Activated gamma-delta T cell (primary cell): ENCODE results near the gene LRP1B.

Experiments used
- DNase-seq: peaks from one replicate; lab custom pipeline; 2025; lab: John Stamatoyannopoulos, UW

LRP1B gene

GRCh38 chr2:141957827-141958450 lies 172.9 kb downstream of the LRP1B start:
- no peak for DNase-seq

GRCh38 chr2:141957321-141957720 lies 173.5 kb downstream of the LRP1B start:
- DNase-seq: no peak

DNA sequence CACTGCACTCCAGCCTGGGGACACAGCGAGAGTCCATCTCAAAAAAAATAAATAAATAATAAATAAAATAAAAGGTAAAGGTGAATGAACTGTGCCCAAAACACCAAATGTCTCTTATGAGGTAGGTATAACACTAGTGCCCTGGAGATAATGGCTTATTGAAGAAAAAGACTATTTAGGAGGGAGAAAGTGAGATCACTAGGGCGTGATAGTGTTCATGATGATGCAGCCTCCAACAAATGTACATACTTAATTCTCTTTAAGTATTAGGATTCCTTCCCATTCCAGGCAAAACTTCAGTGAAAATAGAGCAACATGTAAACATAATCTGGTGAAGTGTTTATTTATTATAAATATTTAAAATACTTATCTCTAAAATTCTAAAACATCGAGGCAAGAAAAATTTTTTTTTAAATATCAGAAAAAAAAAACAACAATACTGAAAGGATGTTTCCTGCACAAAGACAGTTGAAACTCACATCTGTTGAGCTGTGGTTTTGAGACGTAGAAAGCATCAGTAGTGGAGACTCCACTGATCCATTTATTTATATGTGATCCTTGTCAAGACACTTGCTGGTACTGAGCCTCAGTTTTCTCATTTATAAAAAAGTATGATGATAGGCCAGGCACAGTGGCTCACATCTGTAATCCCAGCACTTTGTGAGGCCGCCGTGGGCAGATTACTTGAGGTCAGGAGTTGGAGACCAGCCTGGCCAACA lies 183.3 kb downstream of the LRP1B start:
- DNase-seq: no peak

- no peak for DNase-seq
Measured at GRCh38 chr2:141946016-141946415, 184.8 kb downstream of the LRP1B start.

DNA sequence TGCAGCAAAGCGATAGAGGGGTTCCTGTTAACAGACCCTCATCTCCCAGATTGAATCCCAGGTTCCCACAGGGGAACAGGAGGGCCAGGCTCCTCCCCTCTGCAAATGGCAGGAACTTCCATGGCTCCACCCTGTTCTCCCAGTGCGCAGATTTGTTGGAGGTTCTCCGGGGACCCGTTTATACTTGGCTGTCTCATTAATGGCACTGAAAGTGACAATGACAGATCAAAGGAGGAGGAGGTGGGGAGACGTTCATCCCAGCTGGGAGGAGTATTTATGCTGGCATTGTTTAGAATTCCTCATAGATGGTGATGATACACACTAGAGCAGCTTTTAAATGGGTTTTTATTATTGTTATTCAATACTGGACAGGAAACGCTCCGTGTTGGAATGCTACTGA lies 186.9 kb downstream of the LRP1B start:
- DNase-seq: no peak

DNA sequence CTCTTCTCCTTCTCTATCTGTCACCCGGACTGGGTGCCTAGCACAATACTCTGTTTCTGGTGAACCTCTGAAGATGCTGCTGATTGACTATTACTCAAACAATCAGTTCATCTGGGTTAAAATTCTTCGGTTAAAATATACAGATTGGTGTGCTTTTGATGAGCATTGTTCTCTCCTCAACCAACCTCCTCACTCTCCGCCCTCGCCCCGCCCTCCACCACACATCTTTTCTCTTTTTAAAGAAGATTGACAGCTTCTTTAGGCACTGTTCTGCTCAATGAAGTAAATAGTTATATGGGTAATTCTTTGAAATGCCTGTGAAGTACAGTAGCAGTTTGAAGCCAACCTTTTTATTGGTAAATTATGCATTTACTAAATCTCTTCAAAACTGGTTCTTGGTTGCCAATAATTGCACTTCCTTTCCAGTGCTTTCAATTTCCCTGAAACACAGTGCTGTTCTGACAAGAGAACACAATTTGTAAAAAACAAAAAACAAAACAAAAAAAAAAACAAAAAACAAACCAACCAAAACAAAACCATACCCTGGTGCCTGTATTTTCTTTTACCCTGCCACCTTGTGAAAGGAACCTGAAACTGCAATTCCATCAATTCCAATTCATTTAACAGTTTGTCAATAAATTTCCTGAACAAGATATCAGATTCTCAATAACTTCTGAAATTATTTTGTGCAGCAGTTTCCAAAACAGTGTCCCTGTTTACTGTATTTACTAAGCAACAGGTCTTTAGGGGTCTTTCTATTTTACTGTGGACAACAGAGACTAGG lies 188.6 kb downstream of the LRP1B start:
- no peak for DNase-seq

GRCh38 chr2:141941210-141941714 lies 189.6 kb downstream of the LRP1B start:
- no peak for DNase-seq

GRCh38 chr2:141940709-141941108 lies 190.1 kb downstream of the LRP1B start:
- DNase-seq: no peak

GRCh38 chr2:141933226-141933625 lies 197.6 kb downstream of the LRP1B start:
- no peak for DNase-seq

DNA sequence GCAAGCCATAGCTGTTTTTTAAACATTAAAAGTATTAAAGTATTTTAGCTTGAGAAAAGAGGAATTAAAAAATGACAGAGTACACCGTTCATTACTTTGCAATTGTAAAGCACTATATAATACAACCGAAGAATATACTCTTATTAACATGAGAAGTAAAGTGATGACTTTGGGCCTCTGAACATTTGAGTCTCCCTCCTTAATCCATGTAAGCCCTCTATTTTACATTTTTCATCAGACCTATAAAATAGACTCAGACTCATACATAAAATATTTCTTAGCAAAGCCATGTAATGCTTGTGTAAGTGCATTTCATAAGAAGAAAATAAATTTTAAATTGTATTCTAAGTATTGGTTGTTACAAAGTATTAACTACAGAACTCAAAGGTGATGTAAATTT lies 198.6 kb downstream of the LRP1B start:
- DNase-seq: no peak

DNA sequence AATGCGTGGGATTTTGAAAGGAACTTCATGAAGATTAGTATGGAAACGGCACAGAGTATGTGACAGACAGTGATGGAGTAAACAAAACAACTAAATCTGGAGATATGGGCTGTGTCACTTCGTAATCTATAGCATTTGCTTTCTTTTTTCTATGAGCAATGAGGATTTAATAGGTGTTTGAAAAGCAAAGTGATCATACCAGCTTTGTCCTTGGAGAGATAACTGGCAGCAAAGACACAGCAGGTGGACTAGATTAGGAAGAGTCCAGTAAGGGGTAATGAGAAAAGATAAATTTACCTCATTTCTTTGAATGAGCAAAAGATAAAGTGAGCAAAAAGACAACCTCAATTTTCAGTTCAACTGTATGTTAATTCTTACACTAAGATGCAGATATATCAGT lies 199.0 kb downstream of the LRP1B start:
- DNase-seq: no peak

DNA sequence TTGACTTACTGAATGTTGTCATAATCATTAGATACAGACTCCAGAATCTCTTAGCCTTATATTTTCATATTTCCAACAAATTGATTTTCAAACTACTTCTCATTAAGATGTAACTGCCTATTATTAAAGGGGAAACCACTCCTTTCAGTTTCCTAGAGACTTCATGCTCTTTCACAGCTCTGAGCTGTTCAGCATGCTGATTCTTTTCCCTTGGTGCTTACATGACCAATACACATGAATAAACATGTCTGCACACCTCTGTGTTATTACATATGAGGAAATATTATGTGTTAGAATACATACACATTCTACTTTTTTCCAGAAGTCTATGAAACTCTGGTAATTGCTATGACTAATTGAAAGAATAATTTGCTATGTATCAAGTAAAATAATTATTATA lies 200.0 kb downstream of the LRP1B start:
- DNase-seq: no peak

DNA sequence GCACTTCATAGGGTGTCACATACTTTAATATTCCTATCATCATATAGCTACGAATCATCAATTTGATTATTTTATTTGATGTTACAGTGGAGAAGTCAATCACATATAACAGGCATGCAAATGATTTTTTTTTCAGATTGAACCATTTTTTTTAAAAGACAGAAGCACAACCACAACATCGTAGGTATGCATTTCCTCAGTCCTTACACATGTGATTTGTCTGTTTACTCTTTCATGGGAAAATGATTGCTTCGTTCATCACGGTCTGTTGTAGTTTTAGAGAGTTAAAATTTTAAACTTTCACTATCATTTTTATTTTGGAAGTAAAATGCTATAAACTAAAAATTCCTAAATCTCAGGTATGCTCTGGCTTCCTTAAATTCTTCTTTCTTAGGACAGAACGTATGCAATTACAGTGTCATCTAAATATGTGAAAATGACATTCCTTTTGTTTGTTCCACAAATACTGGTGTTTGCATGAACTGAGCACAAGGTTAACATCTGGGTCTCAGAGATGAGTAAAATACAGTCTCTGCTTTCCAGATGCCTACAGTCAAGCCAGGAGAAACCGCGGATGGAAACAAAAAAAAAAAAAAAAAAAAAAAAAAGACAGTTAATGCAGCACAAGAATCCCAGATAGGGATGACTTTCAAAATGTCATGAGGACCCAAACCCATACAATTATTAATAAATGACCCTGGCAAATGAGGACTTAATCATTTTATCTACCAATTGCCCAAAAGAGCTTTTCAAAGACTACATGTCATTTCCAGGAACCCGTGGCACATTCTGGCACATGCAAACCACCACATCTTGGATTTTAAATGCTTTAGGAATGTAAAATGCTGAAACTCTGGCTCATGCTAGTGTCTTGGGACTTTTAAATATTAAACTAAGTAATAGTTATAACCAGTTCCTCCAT lies 201.2 kb downstream of the LRP1B start:
- no peak for DNase-seq

DNA sequence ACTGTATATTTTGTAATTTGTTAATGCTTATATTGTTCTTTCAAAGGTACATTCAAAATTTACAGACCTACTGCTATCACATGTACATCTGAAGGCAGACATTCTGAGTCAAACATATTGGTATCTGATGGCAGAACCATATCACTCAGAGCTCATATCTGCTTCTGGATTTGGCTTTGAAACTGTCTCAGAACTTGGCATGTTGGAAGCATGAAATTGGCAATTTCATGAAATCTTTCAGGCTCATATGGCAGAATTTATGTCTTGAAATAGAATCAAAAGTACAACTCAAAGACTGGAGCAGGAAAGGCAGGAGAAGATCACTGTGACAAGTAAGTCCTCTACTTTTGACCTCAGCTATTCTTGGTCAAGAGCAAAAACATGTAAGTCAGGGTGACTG lies 202.3 kb downstream of the LRP1B start:
- no peak for DNase-seq

- DNase-seq: no peak
Measured at GRCh38 chr2:141927536-141927935, 203.3 kb downstream of the LRP1B start.

GRCh38 chr2:141925511-141925910 lies 205.3 kb downstream of the LRP1B start:
- DNase-seq: no peak

DNA sequence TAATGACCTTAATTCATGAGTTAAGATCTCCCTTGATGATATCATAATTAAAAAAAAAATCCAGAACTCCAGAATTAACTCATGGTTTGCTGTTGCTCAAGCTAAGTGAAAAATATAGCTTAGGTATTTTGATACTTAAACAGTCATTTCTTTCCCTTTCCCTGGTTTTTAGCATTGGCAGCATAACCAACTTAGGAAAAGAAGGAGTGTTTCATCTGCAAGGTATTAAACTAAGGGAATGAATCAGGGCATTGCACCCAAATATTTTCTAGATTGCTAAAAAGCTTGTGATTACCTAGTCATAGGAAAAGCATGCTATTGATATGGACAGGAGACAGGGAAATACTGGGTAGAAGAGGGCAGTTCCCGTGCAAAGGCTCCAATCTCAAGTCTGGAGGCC lies 207.2 kb downstream of the LRP1B start:
- no peak for DNase-seq

GRCh38 chr2:141911485-141912066 lies 219.2 kb downstream of the LRP1B start:
- no peak for DNase-seq

GRCh38 chr2:141906678-141907077 lies 224.1 kb downstream of the LRP1B start:
- no peak for DNase-seq

DNA sequence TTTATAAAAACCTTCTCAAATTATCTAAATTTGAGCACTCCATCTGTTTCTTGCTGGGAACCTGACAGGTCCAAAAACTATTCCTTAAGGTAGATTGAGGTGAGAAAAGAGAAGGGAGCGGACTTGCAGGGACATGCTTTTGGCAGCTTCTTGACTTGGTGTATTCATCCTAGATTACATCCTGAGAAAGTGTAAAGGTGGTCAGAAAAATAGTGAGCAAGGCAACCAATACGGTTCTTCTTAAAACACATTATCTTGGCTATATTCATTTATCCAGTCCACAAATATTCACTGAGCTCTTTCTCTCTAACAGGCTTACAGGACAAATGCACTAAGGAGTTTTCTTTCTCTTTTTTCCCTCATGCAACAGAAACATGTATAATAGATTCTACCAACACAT lies 230.0 kb downstream of the LRP1B start:
- DNase-seq: no peak

DNA sequence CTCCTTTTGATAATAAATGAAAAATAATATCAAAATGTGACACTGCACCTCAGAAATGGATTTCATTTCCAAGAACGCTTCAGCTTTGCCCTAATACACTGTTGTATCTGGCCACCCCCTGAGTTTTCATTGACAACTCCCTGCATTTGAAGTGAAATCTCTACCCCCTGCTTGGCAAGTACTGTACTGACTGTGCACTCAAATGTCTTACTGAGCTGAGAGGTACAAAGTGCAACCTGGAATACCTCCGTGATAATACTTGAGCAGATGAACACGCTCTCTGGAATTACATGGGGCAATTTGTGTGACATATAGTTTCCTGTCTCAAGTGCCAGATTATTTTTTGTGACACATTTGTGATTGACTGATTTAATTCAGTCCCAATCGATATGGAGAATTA lies 231.1 kb downstream of the LRP1B start:
- no peak for DNase-seq
